Hippocampal formation (tissue), 2 donors: ENCODE data around the gene NEUROD2.
A peak's percentile ranks its signal among the peaks of the same experiment; 100 is the strongest.

Source experiments
- DNase-seq, 2 donors: peaks; one replicate each; lab custom pipeline; 2025; lab: John Stamatoyannopoulos, UW

Gene NEUROD2

DNA sequence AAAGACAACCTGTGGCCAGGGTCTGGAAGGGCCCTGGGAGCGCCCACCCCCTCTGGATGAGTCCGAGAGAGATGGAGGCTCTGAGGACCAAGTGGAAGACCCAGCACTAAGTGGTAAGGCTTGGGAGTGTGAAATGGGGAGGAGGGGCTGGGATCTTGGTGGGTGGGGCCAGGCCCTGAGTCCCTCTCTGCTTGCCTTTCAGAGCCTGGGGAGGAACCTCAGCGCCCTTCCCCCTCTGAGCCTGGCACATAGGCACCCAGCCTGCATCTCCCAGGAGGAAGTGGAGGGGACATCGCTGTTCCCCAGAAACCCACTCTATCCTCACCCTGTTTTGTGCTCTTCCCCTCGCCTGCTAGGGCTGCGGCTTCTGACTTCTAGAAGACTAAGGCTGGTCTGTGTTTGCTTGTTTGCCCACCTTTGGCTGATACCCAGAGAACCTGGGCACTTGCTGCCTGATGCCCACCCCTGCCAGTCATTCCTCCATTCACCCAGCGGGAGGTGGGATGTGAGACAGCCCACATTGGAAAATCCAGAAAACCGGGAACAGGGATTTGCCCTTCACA, 28.0 kb upstream of the NEUROD2 start:
- no peak for DNase-seq

DNA sequence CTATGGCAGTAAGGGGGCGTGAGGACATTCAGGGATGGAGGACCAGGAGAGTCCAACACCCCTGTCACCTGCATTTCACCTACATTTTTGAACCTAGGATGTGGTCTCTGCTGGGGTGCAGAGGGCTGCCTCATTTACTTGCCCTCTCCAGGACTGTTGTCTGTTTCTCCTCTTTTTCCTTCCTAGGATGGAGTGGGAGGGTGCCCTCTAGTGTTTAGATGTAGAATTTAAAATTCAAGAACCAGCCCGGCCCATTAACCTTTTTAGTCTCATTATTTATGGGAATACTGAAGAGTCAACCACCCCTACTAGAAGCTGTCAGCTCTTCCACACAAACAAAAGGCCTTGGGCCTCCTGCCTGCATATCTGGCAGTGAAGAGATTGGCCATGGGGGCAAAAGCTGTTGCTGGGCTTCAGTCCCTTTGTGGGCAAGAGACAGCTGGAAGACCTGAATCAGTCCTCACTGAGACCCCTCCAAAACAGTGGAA, 26.7 kb upstream of the NEUROD2 start:
- peak; percentile 20 to 71 for DNase-seq

- DNase-seq: no peak
Observed at GRCh38 chr17:39633570-39634183, 26.0 kb upstream of the NEUROD2 start.

DNA sequence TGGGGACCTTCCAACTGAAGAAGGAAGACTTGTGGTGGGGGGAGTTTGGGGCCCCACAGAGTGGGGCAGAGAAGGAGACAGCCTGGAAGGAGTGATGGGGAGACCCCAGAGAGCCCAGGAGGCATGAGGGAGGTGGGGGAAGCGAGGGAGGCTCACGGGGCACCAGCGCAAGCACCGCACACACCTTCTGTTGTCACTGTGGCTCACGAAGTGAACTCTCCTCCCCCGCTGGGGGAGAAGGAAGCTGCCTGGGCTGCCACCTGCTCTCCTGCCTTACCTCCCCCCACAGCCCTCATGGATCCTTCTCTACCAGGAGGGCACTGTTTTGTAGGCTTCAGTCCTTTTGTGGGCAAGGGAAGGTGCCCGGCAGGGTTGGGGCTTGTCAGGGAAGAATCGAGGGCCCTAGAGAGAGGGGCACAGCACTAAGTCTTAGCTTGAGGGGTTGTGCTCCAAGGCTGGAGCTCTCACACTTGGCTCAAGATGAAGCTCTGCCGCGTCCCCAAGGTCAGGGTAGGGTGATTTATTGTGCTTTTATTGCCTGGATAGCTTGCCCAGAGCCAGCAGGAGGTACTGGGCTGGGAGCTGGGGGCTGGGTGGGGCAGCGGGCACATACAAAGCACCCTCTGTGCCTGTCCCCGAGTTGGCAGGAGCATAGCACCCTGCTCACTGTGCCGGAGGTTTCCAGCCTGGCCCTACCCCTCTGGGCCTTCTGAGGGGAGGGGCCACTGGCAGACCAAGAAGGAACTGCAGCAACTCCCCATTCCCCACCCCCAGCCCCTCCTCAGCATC, 24.6 kb upstream of the NEUROD2 start:
- DNase-seq: peak; percentile 64 to 74

GRCh38 chr17:39631403-39631802, 23.7 kb upstream of the NEUROD2 start:
- DNase-seq: no peak

GRCh38 chr17:39629898-39630297, 22.2 kb upstream of the NEUROD2 start:
- DNase-seq: no peak

- no peak for DNase-seq
Observed at GRCh38 chr17:39629494-39629880, 21.8 kb upstream of the NEUROD2 start.

DNA sequence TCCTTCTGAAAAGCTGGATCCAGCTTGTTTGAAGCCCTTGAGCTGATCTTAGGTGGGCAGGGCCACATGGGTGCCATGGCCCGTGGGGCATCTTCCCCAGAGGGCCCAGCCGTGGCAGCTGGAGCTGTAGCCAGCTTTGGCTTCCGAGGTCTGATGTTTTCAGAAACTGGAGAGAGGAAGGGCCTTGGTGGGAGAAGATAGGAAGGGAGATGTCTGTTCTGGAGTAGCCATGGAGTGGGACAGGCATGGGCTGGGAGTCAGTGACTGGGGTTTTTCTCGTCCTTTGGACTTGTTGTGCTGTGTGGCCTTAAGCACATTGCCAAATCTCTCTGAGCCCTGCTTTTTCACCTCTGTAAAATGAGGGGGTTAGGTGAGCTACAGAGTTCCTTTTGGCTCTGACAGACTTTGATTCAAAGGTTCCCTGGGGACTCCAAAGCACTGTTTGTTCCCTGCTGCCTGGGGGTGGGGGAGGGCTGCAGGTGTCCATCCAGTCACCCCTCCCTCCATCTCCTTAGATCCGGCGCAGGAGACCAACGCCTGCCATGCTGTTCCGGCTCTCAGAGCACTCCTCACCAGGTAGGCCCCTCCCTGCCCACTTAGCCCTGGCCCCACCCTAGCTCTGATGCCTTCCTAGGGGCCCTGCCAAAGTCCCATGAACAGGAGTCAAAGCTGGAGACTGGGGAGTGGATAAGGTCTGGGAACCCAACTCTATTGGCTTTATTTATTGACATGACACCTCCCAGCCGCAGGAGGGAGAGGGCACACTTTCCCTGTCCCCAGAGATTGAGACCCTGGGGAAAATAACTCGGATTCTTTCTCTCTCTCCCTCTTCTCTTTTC, 21.2 kb upstream of the NEUROD2 start:
- DNase-seq: no peak

GRCh38 chr17:39627712-39628516, 20.2 kb upstream of the NEUROD2 start:
- DNase-seq: no peak

- no peak for DNase-seq
Observed at GRCh38 chr17:39627047-39627711, 19.5 kb upstream of the NEUROD2 start.

DNA sequence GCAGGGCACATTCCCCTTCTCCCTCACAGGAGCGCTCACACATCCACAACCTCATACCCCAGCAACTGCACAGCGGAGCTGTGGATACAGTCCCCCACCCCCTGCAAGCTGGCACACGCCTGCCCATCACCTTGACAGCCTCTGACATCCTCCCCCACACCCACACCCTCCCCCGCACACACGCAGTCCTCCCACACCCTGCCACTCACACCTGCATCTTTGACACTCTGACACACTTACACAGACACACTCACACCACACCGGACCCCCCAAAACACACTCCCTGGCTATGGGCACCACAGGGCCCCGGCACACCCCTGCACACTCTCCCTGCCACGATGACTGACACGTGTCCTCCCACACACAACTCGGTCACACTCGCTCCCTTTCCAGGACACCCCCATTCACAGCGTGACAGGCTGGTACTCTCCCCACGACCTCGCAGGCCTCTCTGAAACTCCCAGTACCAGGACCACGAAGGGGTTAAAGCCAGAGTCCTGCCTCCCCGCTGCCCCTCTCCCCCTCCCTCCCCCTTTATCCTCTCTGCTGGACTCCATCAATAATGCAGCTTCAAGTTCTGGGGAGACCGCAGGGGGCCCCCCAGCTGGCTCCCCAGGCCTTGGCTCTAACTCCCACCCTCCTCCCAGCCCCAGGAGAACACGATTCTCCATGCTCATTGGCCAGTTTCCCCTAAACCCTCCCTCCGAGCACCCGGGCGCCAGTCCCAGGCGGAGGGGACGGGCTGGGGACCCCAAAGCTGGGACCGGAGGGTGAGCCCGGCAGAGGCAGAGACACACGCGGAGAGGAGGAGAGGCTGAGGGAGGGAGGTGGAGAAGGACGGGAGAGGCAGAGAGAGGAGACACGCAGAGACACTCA, 18.7 kb upstream of the NEUROD2 start, which contains the start of gene PPP1R1B:
Gene PPP1R1B (plus strand): TSS at position 782 of the 876 bp plus-strand sequence. CDS start 441 bp downstream, outside the sequence.
- peak in 1 of 2 donors; percentile 32 for DNase-seq

GRCh38 chr17:39625198-39625785, 17.6 kb upstream of the NEUROD2 start:
- no peak for DNase-seq

DNA sequence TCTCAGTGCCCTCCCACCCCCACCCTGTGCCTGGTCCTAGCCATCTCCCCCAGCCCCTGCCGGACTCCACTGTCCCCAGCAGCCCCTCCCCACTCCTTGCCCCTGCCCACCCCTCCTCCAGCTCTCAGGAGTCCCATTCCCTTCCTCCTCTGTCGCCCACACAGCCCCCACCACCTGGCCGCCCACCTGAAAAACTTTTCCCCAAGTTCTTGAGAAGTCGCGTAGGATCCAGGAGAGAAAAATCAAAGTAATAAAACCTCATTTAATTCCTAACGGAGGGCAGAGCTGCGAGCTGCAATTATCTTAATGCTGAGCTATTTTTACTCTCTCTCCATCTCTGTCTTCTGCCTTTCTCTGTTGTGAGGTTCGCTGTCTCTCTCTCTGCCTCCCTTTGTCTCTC, 16.6 kb upstream of the NEUROD2 start:
- no peak for DNase-seq

DNA sequence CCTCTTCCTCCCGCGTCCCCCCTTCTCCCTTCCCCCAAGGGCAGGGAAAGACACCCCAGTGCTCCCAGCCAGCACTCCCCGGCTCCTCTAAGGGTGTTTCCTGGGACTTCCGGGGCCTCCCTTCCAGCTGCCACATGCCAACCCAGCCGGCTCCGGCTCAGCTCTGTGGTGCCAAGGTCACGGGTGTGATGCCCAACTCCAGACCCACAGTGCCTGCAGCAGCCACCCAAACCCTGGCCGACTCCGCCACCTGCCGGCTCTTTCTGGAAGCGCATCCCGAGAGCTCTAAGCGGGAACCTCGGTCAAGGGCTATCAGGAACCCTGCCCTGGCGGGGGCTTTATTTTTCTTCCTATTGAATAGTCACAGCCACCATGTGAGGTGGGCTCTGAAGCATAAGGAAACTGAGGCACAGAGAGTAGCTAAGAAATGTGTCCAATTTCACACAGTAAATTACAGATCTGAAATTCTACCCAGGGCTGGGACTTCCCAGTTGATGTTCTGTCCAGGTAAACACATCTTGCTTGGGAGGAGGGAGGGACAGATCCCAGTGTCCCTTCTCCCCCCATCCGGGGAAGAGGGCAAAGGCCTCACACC, 15.7 kb upstream of the NEUROD2 start:
- DNase-seq: peak; percentile 51 to 80

- no peak for DNase-seq
Observed at GRCh38 chr17:39622380-39623006, 14.8 kb upstream of the NEUROD2 start.

DNA sequence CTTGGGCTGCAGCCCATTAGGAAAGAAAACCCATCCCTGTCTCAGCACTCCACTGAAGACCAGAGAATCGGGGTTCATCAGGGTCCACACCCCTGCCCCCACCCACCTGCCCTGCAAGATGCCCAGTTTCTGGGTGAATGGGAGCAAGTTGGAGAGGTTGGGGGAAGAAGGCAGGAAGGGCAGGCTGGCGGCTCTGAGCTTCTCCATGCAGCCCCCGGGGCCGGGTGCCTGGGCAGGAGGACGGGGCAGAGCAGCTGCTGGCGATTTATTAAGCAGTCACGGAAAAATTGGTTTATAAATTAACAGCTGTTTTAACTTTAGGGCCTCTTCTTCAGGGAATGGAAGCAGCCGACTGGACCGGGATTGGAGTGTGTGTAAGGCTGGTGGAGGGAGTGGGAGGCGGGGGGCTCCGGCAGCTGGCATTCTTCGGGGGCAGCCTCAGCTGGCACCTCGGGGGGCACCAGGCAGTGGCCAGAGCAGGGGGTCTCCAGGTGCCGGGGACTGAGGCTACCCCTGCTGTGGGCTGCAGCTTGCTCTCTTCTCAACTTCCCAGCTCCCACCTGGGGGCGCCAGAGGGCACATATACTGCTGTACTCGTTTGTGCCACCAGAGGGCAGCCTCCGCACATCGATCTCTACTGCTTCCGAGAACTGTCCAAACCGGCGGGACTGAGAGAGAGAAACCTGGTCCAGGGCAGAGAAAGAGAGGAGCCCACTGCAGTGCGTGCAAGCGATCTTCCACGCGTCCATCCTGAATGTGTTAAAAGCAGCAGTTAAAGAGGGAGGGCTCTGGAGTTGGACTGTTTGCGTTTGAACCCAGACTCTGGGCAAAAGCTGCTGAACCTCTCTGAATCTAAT, 14.0 kb upstream of the NEUROD2 start:
- peak; percentile 78 to 80 for DNase-seq

- DNase-seq: no peak
Observed at GRCh38 chr17:39619786-39620101, 12.0 kb upstream of the NEUROD2 start.
